ENCODE data around the gene EMID1.
"Not testable (repeated sequence)": the region's sequence is repeated elsewhere in the genome, so short reads cannot be mapped to it uniquely, and the experiment has no call there.

Gene EMID1

GRCh38 chr22:29212743-29213142 is 7.0 kb downstream of the EMID1 start:
- H3K36me3 Mint-ChIP-seq (ENCODE audit: low read depth), result no peaks in the 10 kb centered on the region
- no peak overlapping the region for H3K27ac Mint-ChIP-seq
- H3K4me3 Mint-ChIP-seq, result no peak overlapping the region
- peaks cover 20% of the 10 kb centered on the region for H3K27me3 Mint-ChIP-seq (ENCODE audit: low read depth)
- H3K9me3 Mint-ChIP-seq, result no peaks in the 10 kb centered on the region
- H3K4me1 Mint-ChIP-seq (ENCODE audit: low read depth), result no peaks in the 10 kb centered on the region

GRCh38 chr22:29213493-29213892 is 7.8 kb downstream of the EMID1 start:
- peaks cover 14% of the 10 kb centered on the region for H3K27me3 Mint-ChIP-seq (ENCODE audit: low read depth)
- no peaks in the 10 kb centered on the region for H3K4me1 Mint-ChIP-seq (ENCODE audit: low read depth)
- no peaks in the 10 kb centered on the region for H3K9me3 Mint-ChIP-seq
- no peak overlapping the region for H3K4me3 Mint-ChIP-seq
- no peak overlapping the region for H3K27ac Mint-ChIP-seq
- H3K36me3 Mint-ChIP-seq (ENCODE audit: low read depth), result no peaks in the 10 kb centered on the region

GRCh38 chr22:29214232-29214631 is 8.5 kb downstream of the EMID1 start:
- H3K9me3 Mint-ChIP-seq, result no peaks in the 10 kb centered on the region
- H3K36me3 Mint-ChIP-seq (ENCODE audit: low read depth), result no peaks in the 10 kb centered on the region
- no peak overlapping the region for H3K4me3 Mint-ChIP-seq
- peaks cover 12% of the 10 kb centered on the region for H3K27me3 Mint-ChIP-seq (ENCODE audit: low read depth)
- no peak overlapping the region for H3K27ac Mint-ChIP-seq
- no peaks in the 10 kb centered on the region for H3K4me1 Mint-ChIP-seq (ENCODE audit: low read depth)

GRCh38 chr22:29215012-29215860 is 9.5 kb downstream of the EMID1 start:
- H3K36me3 Mint-ChIP-seq (ENCODE audit: low read depth), result no peaks in the 10 kb centered on the region
- H3K27ac Mint-ChIP-seq, result no peak overlapping the region
- no peaks in the 10 kb centered on the region for H3K4me1 Mint-ChIP-seq (ENCODE audit: low read depth)
- H3K9me3 Mint-ChIP-seq, result no peaks in the 10 kb centered on the region
- peaks cover 8% of the 10 kb centered on the region for H3K27me3 Mint-ChIP-seq (ENCODE audit: low read depth)
- H3K4me3 Mint-ChIP-seq, result no peak overlapping the region

GRCh38 chr22:29216011-29216872 is 10.5 kb downstream of the EMID1 start:
- Mint-ChIP-seq H3K27ac (no peak overlapping the region), H3K9me3 (no peaks in the 10 kb centered on the region), H3K27me3 (ENCODE audit: low read depth) (peaks cover 8% of the 10 kb centered on the region), H3K36me3 (ENCODE audit: low read depth) (no peaks in the 10 kb centered on the region), H3K4me3 (no peak overlapping the region), H3K4me1 (ENCODE audit: low read depth) (no peaks in the 10 kb centered on the region)

GRCh38 chr22:29216873-29217666 is 11.4 kb downstream of the EMID1 start:
- no peaks in the 10 kb centered on the region for H3K9me3 Mint-ChIP-seq
- no peak overlapping the region for H3K27ac Mint-ChIP-seq
- no peaks in the 10 kb centered on the region for H3K36me3 Mint-ChIP-seq (ENCODE audit: low read depth)
- H3K4me3 Mint-ChIP-seq, result no peak overlapping the region
- no peaks in the 10 kb centered on the region for H3K27me3 Mint-ChIP-seq (ENCODE audit: low read depth)
- H3K4me1 Mint-ChIP-seq (ENCODE audit: low read depth), result no peaks in the 10 kb centered on the region

- Mint-ChIP-seq H3K4me1 (ENCODE audit: low read depth) (no peaks in the 10 kb centered on the region), H3K9me3 (no peaks in the 10 kb centered on the region), H3K4me3 (no peak overlapping the region), H3K27me3 (ENCODE audit: low read depth) (no peaks in the 10 kb centered on the region), H3K27ac (no peak overlapping the region), H3K36me3 (ENCODE audit: low read depth) (no peaks in the 10 kb centered on the region)
These were observed 12.4 kb downstream of the EMID1 start for GRCh38 chr22:29217827-29218757.

- H3K27me3 Mint-ChIP-seq (ENCODE audit: low read depth), result no peaks in the 10 kb centered on the region
- H3K9me3 Mint-ChIP-seq, result no peaks in the 10 kb centered on the region
These were observed 13.2 kb downstream of the EMID1 start for GRCh38 chr22:29218758-29219408.

GRCh38 chr22:29219409-29219782 is 13.7 kb downstream of the EMID1 start:
- H3K27me3 Mint-ChIP-seq (ENCODE audit: low read depth); H3K9me3 Mint-ChIP-seq; H3K4me3 Mint-ChIP-seq; H3K27ac Mint-ChIP-seq; H3K36me3 Mint-ChIP-seq (ENCODE audit: low read depth); H3K4me1 Mint-ChIP-seq (ENCODE audit: low read depth): not testable (repeated sequence)

More at GRCh38 chr22:29218758-29219408, 13.2 kb downstream of the EMID1 start:
- no peaks in the 10 kb centered on the region for H3K4me1 Mint-ChIP-seq (ENCODE audit: low read depth)
- no peaks in the 10 kb centered on the region for H3K36me3 Mint-ChIP-seq (ENCODE audit: low read depth)
- H3K27ac Mint-ChIP-seq, result no peak overlapping the region
- no peak overlapping the region for H3K4me3 Mint-ChIP-seq

- H3K9me3 Mint-ChIP-seq, result no peaks in the 10 kb centered on the region
- H3K27ac Mint-ChIP-seq, result no peak overlapping the region
- H3K4me1 Mint-ChIP-seq (ENCODE audit: low read depth), result no peaks in the 10 kb centered on the region
- H3K4me3 Mint-ChIP-seq, result no peak overlapping the region
- H3K36me3 Mint-ChIP-seq (ENCODE audit: low read depth), result no peaks in the 10 kb centered on the region
- no peaks in the 10 kb centered on the region for H3K27me3 Mint-ChIP-seq (ENCODE audit: low read depth)
These were observed 14.4 kb downstream of the EMID1 start for GRCh38 chr22:29219881-29220670.

- Mint-ChIP-seq H3K4me1 (ENCODE audit: low read depth) (no peaks in the 10 kb centered on the region), H3K36me3 (ENCODE audit: low read depth) (no peaks in the 10 kb centered on the region), H3K9me3 (no peaks in the 10 kb centered on the region), H3K4me3 (no peak overlapping the region), H3K27me3 (ENCODE audit: low read depth) (no peaks in the 10 kb centered on the region), H3K27ac (no peak overlapping the region)
These were observed 18.6 kb downstream of the EMID1 start for GRCh38 chr22:29224121-29224858.

GRCh38 chr22:29224859-29225410 is 19.2 kb downstream of the EMID1 start:
- no peaks in the 10 kb centered on the region for H3K36me3 Mint-ChIP-seq (ENCODE audit: low read depth)
- H3K4me3 Mint-ChIP-seq, result no peak overlapping the region
- no peaks in the 10 kb centered on the region for H3K27me3 Mint-ChIP-seq (ENCODE audit: low read depth)
- H3K27ac Mint-ChIP-seq, result no peak overlapping the region
- no peaks in the 10 kb centered on the region for H3K4me1 Mint-ChIP-seq (ENCODE audit: low read depth)
- H3K9me3 Mint-ChIP-seq, result no peaks in the 10 kb centered on the region

Data from T-helper 1 cell treated with Interleukin-12 subunit alpha and Interleukin-12 subunit beta and Interleukin-4 antibody, amounts not matched to agents 30 μg/mL and 1 μg/mL, for 36 hours (primary cell).